H9 (cell line): Measurements from ENCODE around the gene IL5. TPM values are rescaled to one million over a fixed set of nuclear protein-coding genes. Genes with fewer than 3 reads are reported as not detected.

Experiments used
- DNase-seq: peaks from one replicate; pipeline ENCODE4 v3.0.0-alpha.2; 2017
- H2AFZ ChIP-seq: one replicate; pipeline ENCODE4 v1.6.1; 2013; ENCODE audit warnings: mild to moderate bottlenecking, low read length, control low read depth, moderate library complexity
- H2AK5ac ChIP-seq: 2 replicates; pipeline ENCODE4 v1.6.1; 2013; ENCODE audit warnings: low read length, control low read depth, mixed read lengths; ENCODE audit not compliant: insufficient read length
- H2BK120ac ChIP-seq: one replicate; pipeline ENCODE4 v1.6.1; 2013; ENCODE audit warnings: low read depth, mild to moderate bottlenecking, low read length, control low read depth, inconsistent platforms; ENCODE audit not compliant: poor library complexity, severe bottlenecking
- H2BK12ac ChIP-seq: 2 replicates; pipeline ENCODE4 v1.6.1; 2013; ENCODE audit warnings: low read length, control low read depth, mixed read lengths, low read depth; ENCODE audit not compliant: insufficient read length
- H2BK15ac ChIP-seq: 2 replicates; pipeline ENCODE4 v1.6.1; 2013; ENCODE audit warnings: low read depth, low read length, control low read depth
- H2BK20ac ChIP-seq: one replicate; pipeline ENCODE4 v1.6.1; 2013; ENCODE audit warnings: low read depth, mild to moderate bottlenecking, low read length, control low read depth, inconsistent platforms; ENCODE audit not compliant: poor library complexity, severe bottlenecking
- H2BK5ac ChIP-seq: 2 replicates; pipeline ENCODE4 v1.6.1; 2013; ENCODE audit warnings: low read length, control low read depth, mixed read lengths; ENCODE audit not compliant: insufficient read length
- H3K14ac ChIP-seq: 2 replicates; pipeline ENCODE4 v1.6.1; 2013; ENCODE audit warnings: low read length, control low read depth; ENCODE audit not compliant: insufficient read depth
- H3K18ac ChIP-seq: 2 replicates; pipeline ENCODE4 v1.6.1; 2013; ENCODE audit warnings: low read depth, mild to moderate bottlenecking, mixed read lengths, low read length, control low read depth; ENCODE audit not compliant: insufficient read length
- H3K23ac ChIP-seq: 2 replicates; pipeline ENCODE4 v1.6.1; 2013; ENCODE audit warnings: low read length, control low read depth, mixed read lengths, low read depth; ENCODE audit not compliant: insufficient read length
- H3K23me2 ChIP-seq: 2 replicates; pipeline ENCODE4 v1.6.1; 2013; ENCODE audit warnings: low read depth, mild to moderate bottlenecking, mixed read lengths, low read length, control low read depth; ENCODE audit not compliant: insufficient read length, poor library complexity, severe bottlenecking
- H3K27ac ChIP-seq: 2 replicates; pipeline ENCODE4 v1.5.1; 2013; ENCODE audit warnings: low read length, control low read depth, mixed read lengths, low read depth; ENCODE audit not compliant: insufficient read length
- H3K27me3 ChIP-seq: 2 replicates; pipeline ENCODE4 v1.6.1; 2013; ENCODE audit warnings: low read length, control low read depth, inconsistent platforms; ENCODE audit not compliant: insufficient read depth
- H3K4ac ChIP-seq: 2 replicates; pipeline ENCODE4 v1.6.1; 2013; ENCODE audit warnings: low read depth, mild to moderate bottlenecking, control low read depth, inconsistent platforms, low read length, moderate library complexity
- H3K4me1 ChIP-seq: 2 replicates; pipeline ENCODE4 v1.6.1; 2013; ENCODE audit warnings: low read length, control low read depth, inconsistent platforms; ENCODE audit not compliant: insufficient read depth
- H3K4me2 ChIP-seq: 2 replicates; pipeline ENCODE4 v1.6.1; 2013; ENCODE audit warnings: low read length, control low read depth, mixed read lengths; ENCODE audit not compliant: insufficient read length, insufficient read depth
- H3K56ac ChIP-seq: 2 replicates; pipeline ENCODE4 v1.6.1; 2013; ENCODE audit warnings: low read depth, mild to moderate bottlenecking, mixed read lengths, low read length, control low read depth; ENCODE audit not compliant: insufficient read length
- H3K79me1 ChIP-seq: 2 replicates; pipeline ENCODE4 v1.6.1; 2013; ENCODE audit warnings: low read depth, mild to moderate bottlenecking, moderate library complexity, low read length, control low read depth, inconsistent platforms; ENCODE audit not compliant: insufficient read depth, poor library complexity, severe bottlenecking
- H3K79me2 ChIP-seq: 2 replicates; pipeline ENCODE4 v1.6.1; 2013; ENCODE audit warnings: low read length, control low read depth, inconsistent platforms; ENCODE audit not compliant: insufficient read depth
- H3K9ac ChIP-seq: 2 replicates; pipeline ENCODE4 v1.6.1; 2013; ENCODE audit warnings: low read length, control low read depth, mixed read lengths; ENCODE audit not compliant: insufficient read length; ENCODE audit errors: extremely low read depth
- H3K9me3 ChIP-seq: one replicate; pipeline ENCODE4 v1.6.1; 2013; ENCODE audit warnings: low read depth, low read length, inconsistent platforms; ENCODE audit not compliant: control insufficient read depth
- H3T11ph ChIP-seq: one replicate; pipeline ENCODE4 v1.6.1; 2013; ENCODE audit warnings: mild to moderate bottlenecking, low read length, control low read depth, inconsistent platforms
- H4K20me1 ChIP-seq: one replicate; pipeline ENCODE4 v1.6.1; 2013; ENCODE audit not compliant: control insufficient read depth, insufficient read length, insufficient read depth
- H4K5ac ChIP-seq: 2 replicates; pipeline ENCODE4 v1.6.1; 2013; ENCODE audit warnings: low read depth, mild to moderate bottlenecking, mixed read lengths, low read length, control low read depth; ENCODE audit not compliant: insufficient read length
- H4K8ac ChIP-seq: replicated peaks from 2 replicates; pipeline ENCODE4 v1.6.1; 2013; ENCODE audit warnings: low read length, control low read depth, mixed read lengths, low read depth; ENCODE audit not compliant: insufficient read length
- H4K91ac ChIP-seq: 2 replicates; pipeline ENCODE4 v1.6.1; 2013; ENCODE audit warnings: low read depth, mild to moderate bottlenecking, moderate library complexity, mixed read lengths, low read length, control low read depth; ENCODE audit not compliant: insufficient read length
- H3K27ac Mint-ChIP-seq, 3 experiments: 2 replicates in 2 of 3; 3 replicates in 1 of 3; pipeline ENCODE4 v1.8.0; 2020 to 2021; ENCODE audit warnings: mixed read lengths in 3 of 3, mild to moderate bottlenecking in 1 of 3, moderate library complexity in 1 of 3
- H3K27me3 Mint-ChIP-seq: 2 replicates; pipeline ENCODE4 v1.8.0; 2021; ENCODE audit warnings: low read depth, mild to moderate bottlenecking, moderate library complexity, mixed read lengths
- H3K36me3 Mint-ChIP-seq, 3 experiments: 2 replicates in 2 of 3; 3 replicates in 1 of 3; pipeline ENCODE4 v1.8.0; 2020 to 2021; ENCODE audit warnings: low read depth in 3 of 3, mixed read lengths in 3 of 3; ENCODE audit not compliant: insufficient read depth in 1 of 3
- H3K4me1 Mint-ChIP-seq, 2 experiments: 2 replicates each; pipeline ENCODE4 v1.8.0; 2020; ENCODE audit warnings: mixed read lengths in 2 of 2
- H3K4me3 Mint-ChIP-seq, 2 experiments: 2 replicates in 1 of 2; 3 replicates in 1 of 2; pipeline ENCODE4 v1.8.0; 2020 to 2021; ENCODE audit warnings: mild to moderate bottlenecking in 2 of 2, mixed read lengths in 2 of 2, moderate library complexity in 1 of 2
- H3K9me3 Mint-ChIP-seq, 2 experiments: 2 replicates in 1 of 2; 3 replicates in 1 of 2; pipeline ENCODE4 v1.8.0; 2020; ENCODE audit warnings: mild to moderate bottlenecking in 2 of 2, mixed read lengths in 2 of 2, moderate library complexity in 1 of 2
- CTCF ChIP-seq: fragments of 200-600 bp; sonication (generic); conservative IDR thresholded peaks from 3 replicates; pipeline ENCODE4 v1.8.0; 2021; ENCODE audit warnings: antibody characterized with exemption, mild to moderate bottlenecking
- WGBS: extraction: QIAGEN DNeasy Blood & Tissue Kit; methylation state at CpG from one replicate; pipeline ENCODE4 v1.1.7; 2013; ENCODE audit warnings: missing lambda C conversion rate, low lambda C conversion rate, mixed read lengths; ENCODE audit not compliant: insufficient read length; ENCODE audit errors: extremely low coverage; 5-methylcytosine and 5-hydroxymethylcytosine counted together
- total RNA-seq: library from RNA; stranded (reverse); gene quantifications from 2 replicates; pipeline ENCODE4 v1.2.1, GENCODE V29; 2021

The IL5 gene
- total RNA-seq, 1 experiment from 2014 or later, result not detected

GRCh38 chr5:132540149-132540548 is 3.2 kb downstream of the IL5 start:
- no peaks in the 10 kb centered on the region for H3K9me3 Mint-ChIP-seq
- Histone ChIP-seq H2BK12ac (no peak overlapping the region), H3K79me2 (no peaks in the 10 kb centered on the region), H2BK5ac (no peak overlapping the region), H3K27me3 (no peaks in the 10 kb centered on the region), H3K27ac (no peak overlapping the region), H3T11ph (no peak overlapping the region), H2AFZ (no peak overlapping the region), H2BK120ac (no peak overlapping the region), H4K91ac (no peak overlapping the region), H3K18ac (no peak overlapping the region), H3K9me3 (no peaks in the 10 kb centered on the region), H3K14ac (no peak overlapping the region), H2AK5ac (no peak overlapping the region), H3K9ac (no peak overlapping the region), H4K5ac (no peak overlapping the region), H3K4me2 (no peak overlapping the region), H3K56ac (no peak overlapping the region), H3K4ac (no peak overlapping the region), H3K79me1 (no peaks in the 10 kb centered on the region), H3K4me1 (no peaks in the 10 kb centered on the region), H4K8ac (no peak overlapping the region), H4K20me1 (no peaks in the 10 kb centered on the region), H2BK20ac (no peak overlapping the region), H3K23me2 (no peaks in the 10 kb centered on the region), H3K23ac (no peak overlapping the region), H2BK15ac (no peak overlapping the region)
- no peaks in the 10 kb centered on the region; a peak in 2 of 4 replicates for H3K4me1 Mint-ChIP-seq
- H3K4me3 Mint-ChIP-seq, result no peak overlapping the region
- H3K27me3 Mint-ChIP-seq, result peaks cover 15% of the 10 kb centered on the region
- WGBS, result no CpG with 5 or more reads among the region's 5 CpGs
- no peak overlapping the region for H3K27ac Mint-ChIP-seq
- no peak for DNase-seq
- no peaks in the 10 kb centered on the region for H3K36me3 Mint-ChIP-seq
- TF ChIP-seq CTCF, result no peak
